SK-N-SH treated with all-trans-retinoic acid at 6 μM for 48 hours (cell line): ENCODE data around the gene CENPI.

Experiments
- CREB5 ChIP-seq: fragments of 250-450 bp; sonication (Bioruptor Pico); IDR thresholded peaks from 2 replicates; pipeline ENCODE4 v1.5.1; 2020; ENCODE audit warnings: low read depth, mild to moderate bottlenecking, moderate library complexity
- ZFP3 ChIP-seq: fragments of 250-450 bp; sonication (Bioruptor Pico); IDR thresholded peaks from 2 replicates; pipeline ENCODE4 v1.5.0; 2020; ENCODE audit warnings: mild to moderate bottlenecking, moderate library complexity

GRCh38 chrX:101078716-101079598 is 19.0 kb upstream of the CENPI start, which contains the start of gene TMEM35A:
- TF ChIP-seq ZFP3 (CRISPR knock-in tag): no peak
- no peak for TF ChIP-seq CREB5
